Glutamatergic neuron (in vitro differentiated cells): ENCODE measurements around the gene NBEA. TPM values are rescaled to one million over a fixed set of nuclear protein-coding genes. Genes with fewer than 3 reads are reported as not detected.

Source experiments
- DNase-seq: peaks from one replicate; pipeline ENCODE4 v3.0.0; 2022
- H3K27ac Mint-ChIP-seq: one replicate; pipeline ENCODE4 v1.8.0; 2020; ENCODE audit warnings: mild to moderate bottlenecking, mixed read lengths, inconsistent platforms; ENCODE audit not compliant: unreplicated experiment
- H3K27me3 Mint-ChIP-seq: one replicate; pipeline ENCODE4 v1.8.0; 2020; ENCODE audit warnings: mild to moderate bottlenecking, moderate library complexity, mixed read lengths, inconsistent platforms; ENCODE audit not compliant: unreplicated experiment
- H3K36me3 Mint-ChIP-seq: one replicate; pipeline ENCODE4 v1.8.0; 2020; ENCODE audit warnings: mild to moderate bottlenecking, mixed read lengths, inconsistent platforms; ENCODE audit not compliant: unreplicated experiment
- H3K4me1 Mint-ChIP-seq: one replicate; pipeline ENCODE4 v1.8.0; 2020; ENCODE audit warnings: mild to moderate bottlenecking, low read depth, mixed read lengths, inconsistent platforms; ENCODE audit not compliant: unreplicated experiment
- H3K4me3 Mint-ChIP-seq: one replicate; pipeline ENCODE4 v1.8.0; 2020; ENCODE audit warnings: mild to moderate bottlenecking, mixed read lengths, inconsistent platforms; ENCODE audit not compliant: unreplicated experiment
- H3K9me3 Mint-ChIP-seq: one replicate; pipeline ENCODE4 v1.8.0; 2020; ENCODE audit warnings: mild to moderate bottlenecking, moderate library complexity, mixed read lengths, inconsistent platforms; ENCODE audit not compliant: unreplicated experiment
- total RNA-seq: library from RNA; stranded (reverse); fragmentation: NEBNext Ultra II Directional; extraction: Animal tissue kit (Norgen Biotek cat#: 25700); gene quantifications from one replicate; pipeline ENCODE4 v1.2.1, GENCODE V29; 2021; ENCODE audit not compliant: unreplicated experiment
- TF ChIP-seq, protein P1 (sequence below): fragments of 200-600 bp; sonication (generic); IDR thresholded peaks from one replicate; pipeline ENCODE4 v1.5.0; 2021; ENCODE audit not compliant: partially characterized antibody, unreplicated experiment

NBEA gene
- total RNA-seq, 1 donor from 2014 or later: 48.3 TPM

DNA sequence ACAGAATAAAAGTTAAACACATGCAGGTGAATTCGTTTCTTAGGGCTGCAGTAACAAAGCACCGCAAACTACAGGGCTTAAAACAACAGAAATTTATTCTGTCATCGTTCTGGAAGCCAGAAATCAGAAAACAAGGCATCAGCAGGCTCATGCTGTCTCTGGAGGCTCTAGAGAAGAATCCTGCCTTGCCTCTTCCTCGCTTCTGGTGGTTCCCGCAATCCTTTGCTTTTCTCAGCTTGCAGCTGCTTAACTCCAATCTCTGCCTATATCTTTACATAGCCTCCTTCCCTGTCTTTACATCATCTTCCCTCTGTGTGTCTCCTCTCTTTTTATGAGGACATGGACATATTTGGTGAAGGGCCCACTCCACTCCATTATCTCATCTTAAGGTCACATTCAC is 6.2 kb upstream of the NBEA start:
- no peaks in the 10 kb centered on the region for H3K9me3 Mint-ChIP-seq
- TF ChIP-seq, protein P1, sequence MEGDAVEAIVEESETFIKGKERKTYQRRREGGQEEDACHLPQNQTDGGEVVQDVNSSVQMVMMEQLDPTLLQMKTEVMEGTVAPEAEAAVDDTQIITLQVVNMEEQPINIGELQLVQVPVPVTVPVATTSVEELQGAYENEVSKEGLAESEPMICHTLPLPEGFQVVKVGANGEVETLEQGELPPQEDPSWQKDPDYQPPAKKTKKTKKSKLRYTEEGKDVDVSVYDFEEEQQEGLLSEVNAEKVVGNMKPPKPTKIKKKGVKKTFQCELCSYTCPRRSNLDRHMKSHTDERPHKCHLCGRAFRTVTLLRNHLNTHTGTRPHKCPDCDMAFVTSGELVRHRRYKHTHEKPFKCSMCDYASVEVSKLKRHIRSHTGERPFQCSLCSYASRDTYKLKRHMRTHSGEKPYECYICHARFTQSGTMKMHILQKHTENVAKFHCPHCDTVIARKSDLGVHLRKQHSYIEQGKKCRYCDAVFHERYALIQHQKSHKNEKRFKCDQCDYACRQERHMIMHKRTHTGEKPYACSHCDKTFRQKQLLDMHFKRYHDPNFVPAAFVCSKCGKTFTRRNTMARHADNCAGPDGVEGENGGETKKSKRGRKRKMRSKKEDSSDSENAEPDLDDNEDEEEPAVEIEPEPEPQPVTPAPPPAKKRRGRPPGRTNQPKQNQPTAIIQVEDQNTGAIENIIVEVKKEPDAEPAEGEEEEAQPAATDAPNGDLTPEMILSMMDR: no peak
- H3K4me1 Mint-ChIP-seq: no peaks in the 10 kb centered on the region
- no peak for DNase-seq
- no peak overlapping the region for H3K27ac Mint-ChIP-seq
- no peak overlapping the region for H3K4me3 Mint-ChIP-seq
- no peaks in the 10 kb centered on the region for H3K27me3 Mint-ChIP-seq
- no peaks in the 10 kb centered on the region for H3K36me3 Mint-ChIP-seq

GRCh38 chr13:34939771-34940170 is 2.3 kb upstream of the NBEA start:
- peaks cover 4% of the 10 kb centered on the region for H3K9me3 Mint-ChIP-seq
- H3K27me3 Mint-ChIP-seq: peaks cover 6% of the 10 kb centered on the region
- H3K36me3 Mint-ChIP-seq: no peaks in the 10 kb centered on the region
- peaks cover 2% of the 10 kb centered on the region for H3K4me1 Mint-ChIP-seq
- no peak overlapping the region for H3K4me3 Mint-ChIP-seq
- H3K27ac Mint-ChIP-seq: no peak overlapping the region
- DNase-seq: no peak
- TF ChIP-seq, protein P1: peak; percentile 25

DNA sequence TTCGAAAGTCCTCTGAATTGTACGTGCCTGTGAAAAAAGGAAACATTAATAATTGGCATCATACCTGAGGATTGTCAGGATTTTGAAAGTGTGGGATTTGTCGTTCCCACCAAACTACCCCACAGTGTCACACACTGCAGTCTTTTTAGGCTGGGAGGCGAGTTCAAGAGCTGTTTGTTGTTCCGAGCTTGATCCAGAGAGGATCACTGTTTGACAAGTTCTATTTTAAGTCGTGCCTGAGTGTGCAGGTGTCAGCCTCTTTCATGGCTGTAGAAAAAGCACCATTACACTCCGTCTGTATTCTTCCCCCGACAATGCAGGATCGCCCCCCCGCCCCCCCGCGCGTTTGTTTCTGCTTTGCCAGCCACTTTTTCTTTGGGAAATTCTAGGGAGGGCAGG is 635 bp upstream of the NBEA start:
- no peaks in the 10 kb centered on the region for H3K36me3 Mint-ChIP-seq
- TF ChIP-seq, protein P1: no peak
- no peak for DNase-seq
- H3K9me3 Mint-ChIP-seq: peaks cover 4% of the 10 kb centered on the region
- H3K4me1 Mint-ChIP-seq: peaks cover 9% of the 10 kb centered on the region
- peak overlapping the region; percentile 26 for H3K27ac Mint-ChIP-seq
- peaks cover 6% of the 10 kb centered on the region for H3K27me3 Mint-ChIP-seq
- H3K4me3 Mint-ChIP-seq: peak overlapping the region; percentile 78

DNA sequence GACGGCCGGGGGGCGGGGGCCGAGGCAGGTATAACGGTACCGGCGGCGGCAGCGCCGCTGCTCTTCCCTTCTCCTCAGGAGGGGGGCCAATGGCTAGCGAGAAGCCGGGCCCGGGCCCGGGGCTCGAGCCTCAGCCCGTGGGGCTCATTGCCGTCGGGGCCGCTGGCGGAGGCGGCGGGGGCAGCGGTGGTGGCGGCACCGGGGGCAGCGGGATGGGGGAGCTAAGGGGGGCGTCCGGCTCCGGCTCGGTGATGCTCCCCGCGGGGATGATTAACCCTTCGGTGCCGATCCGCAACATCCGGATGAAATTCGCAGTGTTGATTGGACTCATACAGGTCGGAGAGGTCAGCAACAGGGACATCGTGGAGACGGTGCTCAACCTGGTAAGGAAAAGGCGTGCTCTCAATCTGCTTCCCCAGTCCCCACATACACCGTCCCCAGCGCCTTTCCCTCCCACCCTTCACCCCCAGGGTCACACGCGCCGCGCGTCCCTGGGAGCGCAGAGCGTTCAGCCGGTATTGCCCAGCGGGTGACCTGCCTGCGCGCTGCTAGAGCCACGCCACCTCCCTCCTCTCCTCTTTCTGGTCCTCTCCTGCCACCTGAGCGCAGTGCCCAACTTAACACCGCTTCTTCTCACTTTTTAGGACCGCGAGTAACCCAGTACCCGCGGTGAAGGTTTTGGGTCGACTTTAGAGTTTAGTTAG is 814 bp downstream of the NBEA start:
- H3K36me3 Mint-ChIP-seq: no peaks in the 10 kb centered on the region

More for the DNA sequence above, 814 bp downstream of the NBEA start:
- peak; percentile 60 for DNase-seq
- Mint-ChIP-seq H3K27me3 (peaks cover 6% of the 10 kb centered on the region), H3K27ac (peak overlapping the region; percentile 92), H3K4me3 (peak overlapping the region; percentile 88), H3K9me3 (peaks cover 4% of the 10 kb centered on the region), H3K4me1 (peaks cover 12% of the 10 kb centered on the region)
- TF ChIP-seq, protein P1: no peak
